Prostate gland (tissue), 2 donors: ENCODE results near the gene TMBIM1. TPM values are rescaled to one million over a fixed set of nuclear protein-coding genes. Genes with fewer than 3 reads are reported as not detected.

ENCODE experiments used
- DNase-seq: peaks from one replicate; pipeline ENCODE4 v3.0.0-alpha.2; 2019; ENCODE audit warnings: low spot score
- H3K27ac ChIP-seq, 2 donors: fragments of 200-600 bp; sonication (generic); 2 replicates each; pipeline ENCODE4 v1.5.1; 2017 to 2019
- H3K27me3 ChIP-seq: fragments of 200-600 bp; sonication (generic); replicated peaks from 2 replicates; pipeline ENCODE4 v1.5.1; 2019; ENCODE audit not compliant: insufficient read depth
- H3K36me3 ChIP-seq, 2 donors: fragments of 200-600 bp; sonication (generic); 1 replicate in 1 of 2; 2 replicates in 1 of 2; pipeline versions ENCODE4 v1.5.1 to v1.8.1; 2017 to 2019
- H3K4me1 ChIP-seq: fragments of 200-600 bp; sonication (generic); replicated peaks from 2 replicates; pipeline ENCODE4 v1.5.1; 2019
- H3K4me3 ChIP-seq, 2 donors: fragments of 200-600 bp; sonication (generic); 2 replicates each; pipeline ENCODE4 v1.5.1; 2017 to 2019
- H3K9me3 ChIP-seq: fragments of 200-600 bp; sonication (generic); 2 replicates; pipeline ENCODE4 v1.5.1; 2017
- POLR2A ChIP-seq: fragments of 450-650 bp; IDR thresholded peaks from one replicate; pipeline ENCODE4 v1.6.1; 2016; ENCODE audit warnings: antibody characterized with exemption, mild to moderate bottlenecking
- POLR2AphosphoS5 ChIP-seq: sonication (generic); formaldehyde crosslinking; IDR thresholded peaks from one replicate; pipeline ENCODE4 v1.6.1; 2017; ENCODE audit warnings: antibody characterized with exemption
- WGBS: methylation state at CpG from one replicate; pipeline ENCODE4 v1.1.5; 2018; 5-methylcytosine and 5-hydroxymethylcytosine counted together
- intact Hi-C: fragments of 100-400 bp; cut with DNase I; formaldehyde crosslinking; loops from one replicate; pipeline ENCODE4 v1.14.2; 2022
- total RNA-seq, 2 donors: library from RNA; depleted of rRNA; stranded (reverse); fragments of >200 nt; gene quantifications; one replicate each; pipeline ENCODE4 v1.1.0, GENCODE V29; 2016
- TF ChIP-seq, protein P1 (sequence below), 4 experiments: fragments of 200-600 bp in 2 of 4; fragments of 450-650 bp in 2 of 4; sonication (generic) in 2 of 4; IDR thresholded peaks; 1 replicate in 3 of 4; 2 replicates in 1 of 4; pipeline ENCODE4 v1.5.1; 2016 to 2019; ENCODE audit warnings: antibody characterized with exemption in 4 of 4, mild to moderate bottlenecking in 2 of 4, moderate library complexity in 2 of 4

TMBIM1 gene
- total RNA-seq, 2 donors from 2014 or later = 139 to 193 TPM

GRCh38 chr2:218328294-218328693, 36.0 kb upstream of the TMBIM1 start:
- Histone ChIP-seq H3K4me1 (peaks cover 7% of the 10 kb centered on the region), H3K27me3 (no peaks in the 10 kb centered on the region), H3K4me3 (no peak overlapping the region), H3K27ac (peak overlapping the region in 1 of 2 donors; percentile 11), H3K9me3 (no peaks in the 10 kb centered on the region), H3K36me3 (no peaks in the 10 kb centered on the region)
- WGBS = 98% methylated on average over 2 of the region's 2 CpGs
- no peak for DNase-seq
- intact Hi-C loops = no loop called here
- TF ChIP-seq, protein P1, sequence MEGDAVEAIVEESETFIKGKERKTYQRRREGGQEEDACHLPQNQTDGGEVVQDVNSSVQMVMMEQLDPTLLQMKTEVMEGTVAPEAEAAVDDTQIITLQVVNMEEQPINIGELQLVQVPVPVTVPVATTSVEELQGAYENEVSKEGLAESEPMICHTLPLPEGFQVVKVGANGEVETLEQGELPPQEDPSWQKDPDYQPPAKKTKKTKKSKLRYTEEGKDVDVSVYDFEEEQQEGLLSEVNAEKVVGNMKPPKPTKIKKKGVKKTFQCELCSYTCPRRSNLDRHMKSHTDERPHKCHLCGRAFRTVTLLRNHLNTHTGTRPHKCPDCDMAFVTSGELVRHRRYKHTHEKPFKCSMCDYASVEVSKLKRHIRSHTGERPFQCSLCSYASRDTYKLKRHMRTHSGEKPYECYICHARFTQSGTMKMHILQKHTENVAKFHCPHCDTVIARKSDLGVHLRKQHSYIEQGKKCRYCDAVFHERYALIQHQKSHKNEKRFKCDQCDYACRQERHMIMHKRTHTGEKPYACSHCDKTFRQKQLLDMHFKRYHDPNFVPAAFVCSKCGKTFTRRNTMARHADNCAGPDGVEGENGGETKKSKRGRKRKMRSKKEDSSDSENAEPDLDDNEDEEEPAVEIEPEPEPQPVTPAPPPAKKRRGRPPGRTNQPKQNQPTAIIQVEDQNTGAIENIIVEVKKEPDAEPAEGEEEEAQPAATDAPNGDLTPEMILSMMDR (IDR thresholded peaks at IDR 0.05) = no peak
- TF ChIP-seq POLR2A (no peak), POLR2AphosphoS5 (no peak)

- H3K27ac ChIP-seq = peak overlapping the region in 1 of 2 donors; percentile 51
- H3K27me3 ChIP-seq = no peaks in the 10 kb centered on the region
- DNase-seq = no peak
- H3K4me1 ChIP-seq = peaks cover 8% of the 10 kb centered on the region
- no peak overlapping the region for H3K4me3 ChIP-seq
- intact Hi-C loops = no loop called here
- H3K9me3 ChIP-seq = no peaks in the 10 kb centered on the region
- WGBS = 87% methylated on average over 11 of the region's 11 CpGs
- no peak for TF ChIP-seq POLR2A
- no peak for TF ChIP-seq POLR2AphosphoS5
- TF ChIP-seq, protein P1 (IDR thresholded peaks at IDR 0.05) = no peak
- H3K36me3 ChIP-seq = no peaks in the 10 kb centered on the region
These were observed 35.3 kb upstream of the TMBIM1 start for GRCh38 chr2:218327451-218328210.

DNA sequence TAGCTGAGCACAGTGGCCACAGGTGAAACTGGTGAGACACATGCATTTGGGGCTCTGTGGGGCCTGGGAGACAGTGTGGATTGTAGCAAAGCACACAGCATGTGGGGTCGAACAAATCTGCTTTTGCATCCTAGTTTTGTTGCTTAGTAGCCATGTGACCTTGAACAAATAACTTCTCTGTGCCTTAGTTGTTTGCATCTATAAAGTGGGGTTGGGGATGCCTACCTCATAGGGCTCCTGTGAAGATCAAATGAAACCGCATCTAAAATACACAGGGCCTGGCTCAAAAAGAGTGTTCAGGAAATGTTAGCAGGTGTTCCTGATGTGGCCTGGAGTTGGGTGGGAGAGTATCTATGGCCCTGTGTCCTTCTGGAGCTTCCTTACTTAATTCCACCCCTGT, 34.0 kb upstream of the TMBIM1 start:
- peaks cover 16% of the 10 kb centered on the region for H3K4me1 ChIP-seq
- no peaks in the 10 kb centered on the region for H3K27me3 ChIP-seq
- peak overlapping the region in 1 of 2 donors; percentile 60 for H3K27ac ChIP-seq
- no peak overlapping the region for H3K4me3 ChIP-seq
- intact Hi-C loops = no loop called here
- H3K9me3 ChIP-seq = no peaks in the 10 kb centered on the region
- 67% methylated on average over 2 of the region's 2 CpGs for WGBS
- TF ChIP-seq, protein P1 (IDR thresholded peaks at IDR 0.05) = no peak
- TF ChIP-seq POLR2AphosphoS5 = no peak
- no peak for TF ChIP-seq POLR2A
- H3K36me3 ChIP-seq = no peaks in the 10 kb centered on the region
- DNase-seq = no peak

- Histone ChIP-seq H3K27me3 (no peaks in the 10 kb centered on the region), H3K4me1 (peaks cover 16% of the 10 kb centered on the region), H3K27ac (peak overlapping the region in 1 of 2 donors; percentile 60), H3K36me3 (no peaks in the 10 kb centered on the region), H3K9me3 (no peaks in the 10 kb centered on the region), H3K4me3 (no peak overlapping the region)
- WGBS = 70% methylated on average over 4 of the region's 4 CpGs
- no peak for DNase-seq
- intact Hi-C loops = no loop called here
- TF ChIP-seq, protein P1 (IDR thresholded peaks at IDR 0.05) = no peak
- TF ChIP-seq POLR2A (no peak), POLR2AphosphoS5 (no peak)
These were observed 33.4 kb upstream of the TMBIM1 start for GRCh38 chr2:218325566-218326160.
